CD4-positive, alpha-beta T cell treated with Interleukin-1 beta for 1 hour (primary cell): ENCODE measurements around the gene CDH8.

ENCODE experiments used
- DNase-seq, 2 donors: peaks; one replicate each; pipeline ENCODE4 v3.0.0-alpha.2; 2020 to 2022

CDH8 gene

GRCh38 chr16:62036101-62036801 is at the start of gene CDH8:
Gene CDH8 (minus strand): TSS chr16:62036438. CDS start chr16:62021403, 15,035 bp downstream.
- DNase-seq: no peak

GRCh38 chr16:62079236-62079635 is 43.0 kb upstream of the CDH8 start:
- DNase-seq: no peak

GRCh38 chr16:62077998-62078397 is 41.8 kb upstream of the CDH8 start:
- DNase-seq: no peak

- no peak for DNase-seq
Observed at GRCh38 chr16:62076886-62077285, 40.6 kb upstream of the CDH8 start.

DNA sequence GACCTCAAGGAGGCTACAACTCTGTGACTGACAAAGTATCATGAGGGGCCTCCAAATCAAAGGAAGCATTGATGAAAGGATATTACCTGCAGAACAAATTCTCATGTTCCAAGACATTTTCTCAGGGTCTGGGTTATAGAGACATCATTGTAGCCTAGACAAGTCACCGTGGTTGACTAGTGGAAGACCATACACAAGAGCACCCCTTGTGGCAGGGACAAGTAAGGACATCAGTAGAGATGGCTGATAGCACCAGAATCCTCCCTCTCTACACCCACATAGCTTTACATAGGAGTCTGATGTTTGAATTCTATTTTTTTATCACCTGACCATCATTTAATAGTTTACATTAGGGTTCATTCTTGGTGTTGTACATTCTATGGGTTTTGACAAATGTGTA is 32.5 kb upstream of the CDH8 start:
- DNase-seq: no peak

DNA sequence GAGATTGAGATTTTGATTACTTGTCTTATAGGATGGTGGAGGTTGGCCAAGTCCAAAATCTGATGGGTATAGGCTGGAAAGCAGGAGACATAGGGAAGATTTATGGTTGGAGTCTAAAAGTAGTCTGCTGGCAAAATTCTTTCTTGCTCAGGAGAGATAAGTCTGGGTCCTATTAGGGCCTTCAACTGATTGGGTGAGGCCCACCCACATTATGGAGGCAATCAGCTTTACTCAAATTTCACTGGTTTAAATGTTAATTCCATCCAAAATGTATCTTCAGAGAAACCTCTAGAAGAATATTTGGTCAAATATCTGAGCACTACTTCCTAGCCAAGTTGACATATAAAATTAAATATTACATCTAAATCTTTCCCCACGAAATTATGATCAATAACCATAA is 31.7 kb upstream of the CDH8 start:
- DNase-seq: no peak

GRCh38 chr16:62067182-62067581 is 30.9 kb upstream of the CDH8 start:
- DNase-seq: no peak

- DNase-seq: no peak
Observed at GRCh38 chr16:62066747-62067146, 30.5 kb upstream of the CDH8 start.

GRCh38 chr16:62064173-62064572 is 27.9 kb upstream of the CDH8 start:
- no peak for DNase-seq

DNA sequence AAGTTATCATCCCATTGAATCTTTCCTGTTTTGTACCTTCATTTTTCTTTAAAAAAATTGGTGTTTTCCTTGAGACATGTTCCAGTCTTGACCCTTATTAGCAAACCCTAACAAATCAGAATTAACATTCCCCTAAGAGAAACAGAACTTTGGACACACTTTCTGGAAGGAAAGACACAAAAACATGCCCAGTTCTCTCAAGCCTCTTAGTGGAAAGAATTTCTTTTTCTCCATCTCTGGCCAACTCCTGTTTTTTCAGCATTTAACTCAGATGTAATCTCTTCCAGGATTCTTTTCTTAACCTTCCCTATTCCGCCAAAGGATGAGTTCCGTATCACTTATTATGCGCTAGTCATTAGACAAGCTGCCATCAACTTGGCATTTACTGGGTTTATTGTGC is 23.9 kb upstream of the CDH8 start:
- no peak for DNase-seq

DNA sequence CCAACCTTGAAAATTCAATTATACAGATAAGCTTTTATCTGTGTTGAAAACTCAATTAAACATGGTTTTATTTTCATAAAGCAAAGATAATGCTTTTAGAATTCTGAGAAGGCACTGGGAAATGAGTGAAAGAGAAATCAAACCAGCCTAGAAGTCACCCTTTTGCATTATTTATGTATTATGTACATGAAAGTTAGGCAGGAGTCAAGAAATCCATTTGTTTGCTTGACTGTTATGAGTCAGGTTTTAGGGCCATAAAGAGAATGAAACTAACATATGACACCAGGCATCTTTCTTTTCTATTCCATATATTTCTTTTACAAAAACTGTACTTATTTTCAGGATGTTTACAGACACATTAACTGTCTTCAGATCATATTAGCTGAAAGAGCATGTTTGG is 23.3 kb upstream of the CDH8 start:
- no peak for DNase-seq

DNA sequence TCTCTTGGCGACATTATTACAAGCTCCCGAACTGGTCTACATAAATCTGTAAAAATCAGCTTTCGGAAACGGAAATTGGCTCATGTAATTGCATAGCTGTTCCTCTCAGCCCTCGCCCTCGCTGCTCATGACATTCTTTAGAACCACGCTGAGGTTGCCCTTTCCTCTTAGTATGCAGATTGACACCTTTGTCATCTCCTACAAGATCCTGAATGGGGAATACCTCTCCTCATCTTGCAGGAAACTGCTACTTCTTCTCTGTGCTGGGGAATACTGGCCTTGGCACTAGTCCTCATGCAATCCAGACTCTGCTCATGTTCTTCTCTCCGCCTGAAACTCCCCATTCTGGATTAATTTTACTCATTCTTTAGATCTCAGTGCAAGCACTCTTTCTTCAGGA is 22.2 kb upstream of the CDH8 start:
- DNase-seq: no peak

- no peak for DNase-seq
Observed at GRCh38 chr16:62051942-62052341, 15.7 kb upstream of the CDH8 start.

GRCh38 chr16:62050793-62051192 is 14.6 kb upstream of the CDH8 start:
- no peak for DNase-seq

DNA sequence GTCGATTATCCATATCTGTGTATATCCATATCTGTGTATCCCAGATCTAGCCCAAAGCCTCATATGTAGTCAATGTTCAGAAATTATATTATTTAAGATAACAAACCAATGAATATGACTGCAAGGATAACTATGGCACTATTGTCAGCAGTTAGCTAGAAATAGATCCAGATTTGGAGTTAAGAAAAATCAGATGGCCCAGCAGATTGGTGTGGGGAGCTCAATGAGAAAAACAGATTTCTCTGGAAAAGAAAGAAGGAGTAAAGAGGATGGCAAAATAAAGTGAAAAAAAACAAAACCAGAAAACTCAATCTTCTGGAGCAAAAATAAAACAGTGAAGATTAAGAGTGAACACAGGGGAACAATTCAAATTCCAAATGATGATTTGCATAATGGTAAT is 10.6 kb upstream of the CDH8 start:
- no peak for DNase-seq

GRCh38 chr16:62041401-62041800 is 5.2 kb upstream of the CDH8 start:
- DNase-seq: no peak

GRCh38 chr16:62038646-62039045 is 2.4 kb upstream of the CDH8 start:
- DNase-seq: no peak

DNA sequence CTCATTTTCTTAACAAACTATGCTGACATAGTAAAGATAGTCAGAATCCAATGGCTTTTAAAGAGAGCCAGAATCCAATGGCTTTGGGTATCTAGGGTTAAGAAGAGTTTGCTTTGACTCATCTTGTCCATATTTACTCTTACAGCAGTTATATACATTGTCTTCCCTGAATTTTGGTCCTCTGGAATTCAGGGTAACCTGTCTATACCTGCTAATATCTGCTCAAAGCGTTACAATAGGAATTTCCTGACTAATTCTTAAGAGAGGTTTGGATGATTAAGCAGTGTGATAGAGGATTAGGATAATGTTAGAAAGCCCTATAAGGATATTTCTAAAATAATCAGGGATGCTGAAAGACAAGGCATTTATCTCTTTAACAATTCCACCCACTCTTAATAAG is 2.0 kb upstream of the CDH8 start:
- no peak for DNase-seq

DNA sequence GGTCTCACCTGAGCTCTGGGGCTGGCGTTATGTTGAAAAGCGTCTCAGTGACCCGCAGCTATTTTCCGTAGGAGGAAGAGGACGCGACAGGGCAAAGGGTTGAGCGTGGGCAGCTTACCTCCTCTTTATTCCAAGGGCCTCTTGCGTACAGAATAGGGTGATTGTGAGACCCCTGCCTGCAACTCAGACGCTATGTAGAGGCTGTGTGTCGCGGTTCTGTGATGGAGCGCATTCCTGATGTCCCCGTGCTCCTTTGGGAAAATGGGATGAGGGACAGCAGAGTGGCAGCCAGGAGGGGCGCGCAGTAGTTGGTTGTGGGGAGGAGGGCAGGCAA is 531 bp upstream of the CDH8 start:
- no peak for DNase-seq

DNA sequence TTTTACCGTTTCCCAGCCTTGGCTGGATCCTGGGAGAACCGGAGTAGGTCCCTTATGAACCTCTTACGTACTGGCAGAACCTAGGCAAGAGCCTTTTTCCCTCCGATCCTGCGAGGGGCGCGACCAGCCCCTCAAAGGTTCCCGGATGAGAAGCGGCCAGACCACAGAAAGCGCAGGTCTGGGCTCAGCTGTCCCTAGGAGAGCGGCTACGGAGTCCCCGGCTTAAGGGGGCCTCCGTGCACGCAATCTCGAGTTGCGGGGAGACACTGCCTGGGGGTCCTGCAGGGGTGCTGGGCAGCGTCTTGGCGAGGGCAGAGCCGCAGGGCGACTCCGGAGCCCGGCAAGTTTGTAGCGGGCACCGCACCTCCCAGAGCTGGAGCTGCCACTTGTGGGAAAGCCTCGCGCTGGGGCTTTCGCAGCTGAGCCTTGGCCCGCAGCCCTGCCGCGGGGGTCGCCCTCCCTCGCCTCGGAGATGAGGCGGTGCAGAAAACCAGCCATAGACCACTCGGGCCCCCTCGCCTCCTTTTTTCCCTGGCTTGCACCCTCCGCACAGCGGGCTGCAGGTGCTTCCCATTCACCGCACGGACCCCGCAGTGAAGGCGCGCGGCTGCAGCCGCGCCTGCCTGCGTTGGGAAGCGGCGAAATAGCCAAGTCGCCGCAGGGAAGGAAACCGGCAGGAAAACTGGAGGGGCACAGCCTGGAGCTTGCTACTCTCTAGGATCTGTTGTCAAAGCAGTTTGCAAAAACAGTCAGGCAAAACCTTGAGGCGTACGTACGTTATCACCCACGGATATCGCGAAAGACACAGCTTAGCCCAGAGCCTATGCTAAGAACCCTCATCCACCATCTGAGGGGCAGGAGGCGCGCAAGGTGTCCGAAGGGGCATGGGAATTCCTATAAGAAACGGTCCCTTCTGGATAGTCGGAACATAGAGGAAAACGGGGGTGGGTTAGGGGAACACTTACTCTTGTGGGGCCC is 834 bp downstream of the CDH8 start:
- DNase-seq: no peak

GRCh38 chr16:62034231-62035114 is 1.8 kb downstream of the CDH8 start:
- no peak for DNase-seq

GRCh38 chr16:62033065-62033464 is 3.2 kb downstream of the CDH8 start:
- DNase-seq: no peak

- no peak for DNase-seq
Observed at GRCh38 chr16:62029947-62030346, 6.3 kb downstream of the CDH8 start.
